Liver (tissue), 9 donors: ENCODE results near the gene TCEAL3. TPM values are rescaled to one million over a fixed set of nuclear protein-coding genes. Genes with fewer than 3 reads are reported as not detected.
A peak's percentile ranks its signal among the peaks of the same experiment; 100 is the strongest.
"Not testable (repeated sequence)": the region's sequence is repeated elsewhere in the genome, so short reads cannot be mapped to it uniquely, and the experiment has no call there.

ENCODE experiments used
- DNase-seq: peaks from one replicate; pipeline ENCODE4 v3.0.0-alpha.2; 2017; ENCODE audit warnings: low spot score
- H3K27ac ChIP-seq, 2 donors: one replicate each; pipeline ENCODE4 v1.7.0; 2013; ENCODE audit warnings: inconsistent platforms in 2 of 2, low read length in 2 of 2, control low read depth in 1 of 2, low read depth in 1 of 2, mild to moderate bottlenecking in 1 of 2
- H3K27me3 ChIP-seq, 4 donors: one replicate each; pipeline versions ENCODE4 v1.6.1 to v1.7.0; 2013; ENCODE audit warnings: low read length in 3 of 4, inconsistent platforms in 1 of 4, mild to moderate bottlenecking in 1 of 4, moderate library complexity in 1 of 4; ENCODE audit not compliant: control insufficient read depth in 4 of 4, insufficient read depth in 4 of 4
- H3K36me3 ChIP-seq, 4 donors: one replicate each; pipeline versions ENCODE4 v1.6.1 to v1.7.0; 2013; ENCODE audit warnings: low read length in 3 of 4, mild to moderate bottlenecking in 3 of 4, low read depth in 1 of 4, moderate library complexity in 1 of 4; ENCODE audit not compliant: control insufficient read depth in 4 of 4, insufficient read depth in 3 of 4
- H3K4me1 ChIP-seq, 4 donors: one replicate each; pipeline versions ENCODE4 v1.6.1 to v1.7.0; 2013; ENCODE audit warnings: low read length in 3 of 4, mild to moderate bottlenecking in 3 of 4, moderate library complexity in 1 of 4; ENCODE audit not compliant: control insufficient read depth in 4 of 4, insufficient read depth in 4 of 4
- H3K4me3 ChIP-seq, 3 donors: one replicate each; pipeline versions ENCODE4 v1.6.1 to v1.7.0; 2013; ENCODE audit warnings: low read length in 3 of 3, control low read depth in 1 of 3, low read depth in 1 of 3, mild to moderate bottlenecking in 1 of 3
- H3K9ac ChIP-seq, 2 donors: one replicate each; pipeline ENCODE4 v1.7.0; 2013; ENCODE audit warnings: low read length in 2 of 2, mild to moderate bottlenecking in 2 of 2, moderate library complexity in 2 of 2, control low read depth in 1 of 2, low read depth in 1 of 2
- H3K9me3 ChIP-seq, 4 donors: one replicate each; pipeline versions ENCODE4 v1.6.1 to v1.7.0; 2013; ENCODE audit warnings: low read length in 3 of 4; ENCODE audit not compliant: control insufficient read depth in 4 of 4
- ATF3 ChIP-seq: IDR thresholded peaks from 2 replicates; pipeline ENCODE4 v1.6.1; 2016; ENCODE audit warnings: antibody characterized with exemption
- CTCF ChIP-seq: fragments of 150-350 bp; IDR thresholded peaks from 2 replicates; pipeline ENCODE4 v1.5.1; 2017; ENCODE audit warnings: improper control_type of control experiment, low read depth, low read length; ENCODE audit not compliant: missing input control
- EGR1 ChIP-seq, 2 donors: IDR thresholded peaks; 2 replicates each; pipeline ENCODE4 v1.6.1; 2016 to 2018; ENCODE audit warnings: antibody characterized with exemption in 2 of 2, low read depth in 2 of 2
- FOXA1 ChIP-seq: IDR thresholded peaks from 2 replicates; pipeline ENCODE4 v1.6.1; 2016; ENCODE audit warnings: antibody characterized with exemption
- FOXA2 ChIP-seq: IDR thresholded peaks from 2 replicates; pipeline ENCODE4 v1.6.1; 2016; ENCODE audit warnings: antibody characterized with exemption
- GABPA ChIP-seq, 2 donors: IDR thresholded peaks in 1 of 2; conservative IDR thresholded peaks in 1 of 2; 2 replicates each; pipeline ENCODE4 v1.6.1; 2016; ENCODE audit warnings: antibody characterized with exemption in 2 of 2, mild to moderate bottlenecking in 1 of 2, moderate library complexity in 1 of 2
- HNF4A ChIP-seq, 2 donors: conservative IDR thresholded peaks; 2 replicates each; pipeline ENCODE4 v1.6.1; 2016; ENCODE audit warnings: antibody characterized with exemption in 2 of 2, mild to moderate bottlenecking in 2 of 2
- HNF4G ChIP-seq: IDR thresholded peaks from 2 replicates; pipeline ENCODE4 v1.6.1; 2016; ENCODE audit warnings: antibody characterized with exemption
- JUND ChIP-seq, 2 donors: IDR thresholded peaks; 2 replicates each; pipeline ENCODE4 v1.6.1; 2016; ENCODE audit warnings: antibody characterized with exemption in 2 of 2
- MAX ChIP-seq: IDR thresholded peaks from 2 replicates; pipeline ENCODE4 v1.6.1; 2016; ENCODE audit warnings: antibody characterized with exemption
- NR2F2 ChIP-seq: IDR thresholded peaks from 2 replicates; pipeline ENCODE4 v1.6.1; 2016; ENCODE audit warnings: antibody characterized with exemption
- RAD21 ChIP-seq, 2 donors: IDR thresholded peaks; 2 replicates each; pipeline ENCODE4 v1.6.1; 2016; ENCODE audit warnings: antibody characterized with exemption in 2 of 2, mild to moderate bottlenecking in 2 of 2
- REST ChIP-seq: IDR thresholded peaks from 2 replicates; pipeline ENCODE4 v1.6.1; 2016; ENCODE audit warnings: antibody characterized with exemption, mild to moderate bottlenecking
- RXRA ChIP-seq, 2 donors: IDR thresholded peaks; 2 replicates each; pipeline ENCODE4 v1.6.1; 2017 to 2018; ENCODE audit warnings: antibody characterized with exemption in 2 of 2, mild to moderate bottlenecking in 1 of 2
- SP1 ChIP-seq: IDR thresholded peaks from 2 replicates; pipeline ENCODE4 v1.6.1; 2018; ENCODE audit warnings: antibody characterized with exemption, mild to moderate bottlenecking
- TAF1 ChIP-seq: conservative IDR thresholded peaks from 2 replicates; pipeline ENCODE4 v1.6.1; 2016; ENCODE audit warnings: antibody characterized with exemption, mild to moderate bottlenecking
- YY1 ChIP-seq: IDR thresholded peaks from 2 replicates; pipeline ENCODE4 v1.6.1; 2016; ENCODE audit warnings: antibody characterized with exemption, mild to moderate bottlenecking
- ZBTB33 ChIP-seq: IDR thresholded peaks from 2 replicates; pipeline ENCODE4 v1.6.1; 2016; ENCODE audit warnings: antibody characterized with exemption
- WGBS: extraction: QIAGEN DNeasy Blood & Tissue Kit; methylation state at CpG from one replicate; pipeline ENCODE4 v1.1.7; 2013; 5-methylcytosine and 5-hydroxymethylcytosine counted together
- polyA plus RNA-seq, 2 donors: library from polyadenylated mRNA; stranded (reverse) in 1 of 2; unstranded in 1 of 2; fragments of 200-250 nt in 1 of 2; fragments of >200 nt in 1 of 2; fragmentation: Nextera tagmentation in 1 of 2; extraction: Ambion mirVana in 1 of 2; gene quantifications; one replicate each; pipeline versions ENCODE4 v1.2.1 to v1.2.3, GENCODE V29; 2013 to 2015
- total RNA-seq, 2 donors: library from RNA; depleted of rRNA; stranded (reverse); fragments of >200 nt; gene quantifications; one replicate each; pipeline ENCODE4 v1.2.3, GENCODE V29; 2014
- donor health status: healthy.
- donor health status: healthy.
- donor health status: healthy.
- donor health status: healthy.
- donor health status: healthy.

Gene TCEAL3
- total and polyA plus RNA-seq, 4 donors = 1.4 to 4.4 (median 2.4) TPM

- H3K4me3 ChIP-seq, H3K9ac ChIP-seq, H3K27ac ChIP-seq, H3K36me3 ChIP-seq, H3K4me1 ChIP-seq, DNase-seq, H3K27me3 ChIP-seq, H3K9me3 ChIP-seq: not testable (repeated sequence)
- WGBS = over 99% methylated on average over 6 of the region's 6 CpGs
These were observed 12.6 kb upstream of the TCEAL3 start for GRCh38 chrX:103595202-103595601.

- peak overlapping the region; percentile 47 to 70 for H3K27ac ChIP-seq
- H3K4me1 ChIP-seq = peaks cover 0 to 4% (median 0%) of the 10 kb centered on the region in 4 donors
- H3K9ac ChIP-seq = peak overlapping the region in 1 of 2 donors; percentile 47
- DNase-seq = no peak
- no peaks in the 10 kb centered on the region for H3K9me3 ChIP-seq
- H3K27me3 ChIP-seq = no peaks in the 10 kb centered on the region
- 35% methylated on average over 21 of the region's 21 CpGs for WGBS
- TF ChIP-seq RXRA (IDR thresholded peaks at IDR 0.05) = no peak
- TF ChIP-seq NR2F2 = no peak
- no peak for TF ChIP-seq FOXA1
- no peak for TF ChIP-seq RAD21 (IDR thresholded peaks at IDR 0.05)
- no peak for TF ChIP-seq ZBTB33
- peak overlapping the region; percentile 57 to 81 (median 59) for H3K4me3 ChIP-seq
- no peaks in the 10 kb centered on the region for H3K36me3 ChIP-seq
These were observed 672 bp downstream of the TCEAL3 start for GRCh38 chrX:103608306-103608963.

GRCh38 chrX:103610282-103610681 lies 2.5 kb downstream of the TCEAL3 start:
- TF ChIP-seq RAD21 (IDR thresholded peaks at IDR 0.05) (no peak), FOXA1 (no peak), CTCF (no peak), HNF4G (no peak), FOXA2 (no peak), MAX (no peak), HNF4A (conservative IDR thresholded peaks at IDR 0.05) (no peak), GABPA (IDR thresholded peaks at IDR 0.05 in 1 of 2, conservative IDR thresholded peaks at IDR 0.05 in 1 of 2) (no peak), ZBTB33 (no peak), NR2F2 (no peak), YY1 (no peak), JUND (IDR thresholded peaks at IDR 0.05) (no peak), SP1 (no peak), TAF1 (no peak), REST (no peak), EGR1 (IDR thresholded peaks at IDR 0.05; ENCODE audit: low read depth in 2 of 2) (no peak), ATF3 (no peak)
- no peaks in the 10 kb centered on the region for H3K36me3 ChIP-seq
- 96% methylated on average over 1 of the region's 1 CpG for WGBS
- H3K27ac ChIP-seq = no peak overlapping the region
- H3K4me1 ChIP-seq = peaks cover 0 to 4% (median 0%) of the 10 kb centered on the region in 4 donors
- H3K27me3 ChIP-seq = no peaks in the 10 kb centered on the region
- H3K9ac ChIP-seq = no peak overlapping the region
- DNase-seq = no peak
- H3K9me3 ChIP-seq = no peaks in the 10 kb centered on the region
- no peak overlapping the region for H3K4me3 ChIP-seq
